Activated CD8-positive, alpha-beta memory T cell treated with anti-CD3 and anti-CD28 coated beads, Interleukin-2, amount 10 ng/mL, durations not matched to agents 7 days and 5 days (primary cell): ENCODE results near the gene VWA2. TPM values are rescaled to one million over a fixed set of nuclear protein-coding genes. Genes with fewer than 3 reads are reported as not detected.

Experiments used
- ATAC-seq: fragments of 150-1000 bp; cut with Tn5 transposase; one replicate; pipeline ENCODE4 v1.10.0; 2021; ENCODE audit warnings: moderate library complexity
- CTCF ChIA-PET: fragments of 350-600 bp; sonication (Branson Sonifier 250); formaldehyde crosslinking; loops from one replicate; lab custom pipeline; 2021; ENCODE audit warnings: antibody characterized with exemption; lab: Charles Lee
- DNase-seq: peaks from one replicate; pipeline ENCODE4 v3.0.0-alpha.2; 2020
- H3K27ac Mint-ChIP-seq: one replicate; pipeline ENCODE4 v1.8.0; 2021; ENCODE audit warnings: mild to moderate bottlenecking, mixed read lengths
- H3K27me3 Mint-ChIP-seq: one replicate; pipeline ENCODE4 v1.8.0; 2021; ENCODE audit warnings: mixed read lengths
- H3K36me3 Mint-ChIP-seq: one replicate; pipeline ENCODE4 v1.8.0; 2021; ENCODE audit warnings: mild to moderate bottlenecking, mixed read lengths
- H3K4me1 Mint-ChIP-seq: one replicate; pipeline ENCODE4 v1.8.0; 2021; ENCODE audit warnings: mixed read lengths
- H3K4me3 Mint-ChIP-seq: one replicate; pipeline ENCODE4 v1.8.0; 2021; ENCODE audit warnings: mild to moderate bottlenecking, moderate library complexity, mixed read lengths
- H3K9me3 Mint-ChIP-seq: one replicate; pipeline ENCODE4 v1.8.0; 2022; ENCODE audit warnings: low read depth, mixed read lengths
- total RNA-seq, 2 experiments: library from RNA; stranded (reverse); gene quantifications; one replicate each; pipeline ENCODE4 v1.2.3, GENCODE V29; 2021

VWA2 gene
- total RNA-seq, 2 experiments from 2014 or later: not detected

DNA sequence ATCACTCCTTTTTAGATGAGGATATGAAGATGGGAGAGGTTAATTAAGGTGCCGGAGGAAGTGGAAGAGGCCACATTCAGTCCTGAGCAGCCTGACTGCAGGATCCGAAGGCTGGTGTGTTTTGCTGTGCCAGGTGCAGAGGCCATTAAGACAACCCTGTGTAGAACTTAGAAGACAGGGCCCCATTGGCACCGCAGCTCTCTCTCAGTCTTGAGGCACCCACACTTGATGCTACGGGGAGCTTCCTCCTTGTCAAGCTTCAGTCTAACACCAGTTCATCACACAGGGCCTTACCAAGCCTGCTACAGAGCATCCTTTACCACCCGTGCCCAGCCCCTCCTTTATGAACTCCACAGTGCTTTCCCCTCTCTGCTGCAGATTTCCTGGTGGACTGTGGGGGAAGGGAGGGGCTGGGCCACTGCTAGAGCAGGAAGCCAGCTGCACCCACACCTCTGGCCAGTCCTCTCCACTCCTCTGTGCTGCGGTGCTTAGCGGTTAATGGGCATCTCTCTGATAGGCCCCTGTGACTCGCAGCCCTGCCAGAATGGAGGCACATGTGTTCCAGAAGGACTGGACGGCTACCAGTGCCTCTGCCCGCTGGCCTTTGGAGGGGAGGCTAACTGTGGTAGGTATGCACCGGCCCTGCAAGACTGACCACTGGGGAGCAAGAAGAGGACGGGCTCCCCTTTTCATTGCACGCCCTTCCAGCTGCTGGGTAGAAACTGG, 45.5 kb downstream of the VWA2 start:
- no peak for ATAC-seq
- Mint-ChIP-seq H3K4me3 (no peak overlapping the region), H3K36me3 (no peaks in the 10 kb centered on the region), H3K4me1 (peaks cover 7% of the 10 kb centered on the region), H3K27me3 (peaks cover 2% of the 10 kb centered on the region), H3K27ac (no peak overlapping the region), H3K9me3 (no peaks in the 10 kb centered on the region)
- DNase-seq: no peak
- CTCF ChIA-PET: interaction anchor here (2.2 kb wide), 1 partner anchor 19 kb away, joined by 7 read pairs; no protein-coding TSS in a partner anchor

DNA sequence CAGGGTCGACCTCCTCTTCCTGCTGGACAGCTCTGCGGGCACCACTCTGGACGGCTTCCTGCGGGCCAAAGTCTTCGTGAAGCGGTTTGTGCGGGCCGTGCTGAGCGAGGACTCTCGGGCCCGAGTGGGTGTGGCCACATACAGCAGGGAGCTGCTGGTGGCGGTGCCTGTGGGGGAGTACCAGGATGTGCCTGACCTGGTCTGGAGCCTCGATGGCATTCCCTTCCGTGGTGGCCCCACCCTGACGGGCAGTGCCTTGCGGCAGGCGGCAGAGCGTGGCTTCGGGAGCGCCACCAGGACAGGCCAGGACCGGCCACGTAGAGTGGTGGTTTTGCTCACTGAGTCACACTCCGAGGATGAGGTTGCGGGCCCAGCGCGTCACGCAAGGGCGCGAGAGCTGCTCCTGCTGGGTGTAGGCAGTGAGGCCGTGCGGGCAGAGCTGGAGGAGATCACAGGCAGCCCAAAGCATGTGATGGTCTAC, 46.9 kb downstream of the VWA2 start:
- DNase-seq (no peak), ATAC-seq (no peak)
- CTCF ChIA-PET: interaction anchor here (0.7 to 1.0 kb wide), 2 partner anchors 18 kb away, joined by 3 to 6 read pairs; no protein-coding TSS in a partner anchor
- no peak overlapping the region for H3K4me3 Mint-ChIP-seq
- H3K4me1 Mint-ChIP-seq: peaks cover 7% of the 10 kb centered on the region
- no peaks in the 10 kb centered on the region for H3K36me3 Mint-ChIP-seq
- H3K9me3 Mint-ChIP-seq: no peaks in the 10 kb centered on the region
- H3K27ac Mint-ChIP-seq: no peak overlapping the region
- peaks cover 2% of the 10 kb centered on the region for H3K27me3 Mint-ChIP-seq

DNA sequence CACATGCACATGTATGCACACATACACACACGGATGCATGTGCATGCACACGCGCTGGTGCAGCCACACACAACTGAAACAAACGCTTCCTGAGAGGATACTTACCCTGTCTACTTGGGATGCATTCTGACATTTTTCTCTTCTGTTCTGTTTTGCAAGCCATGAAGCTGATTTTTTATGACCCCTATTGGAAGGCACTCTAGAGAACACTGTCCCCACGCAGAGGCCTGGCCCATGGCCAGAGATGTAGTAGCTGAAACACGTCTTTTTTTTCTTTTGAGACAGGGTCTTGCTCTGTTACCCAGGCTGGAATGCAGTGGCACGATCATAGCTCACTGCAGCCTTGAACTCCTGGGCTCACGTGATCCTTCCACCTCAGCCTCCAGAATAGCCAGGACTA, 47.9 kb downstream of the VWA2 start:
- Mint-ChIP-seq H3K9me3 (no peaks in the 10 kb centered on the region), H3K36me3 (no peaks in the 10 kb centered on the region), H3K4me3 (no peak overlapping the region), H3K4me1 (peaks cover 7% of the 10 kb centered on the region), H3K27ac (no peak overlapping the region), H3K27me3 (peaks cover 2% of the 10 kb centered on the region)
- CTCF ChIA-PET: interaction anchor here (1.0 kb wide), 1 partner anchor 17 kb away, joined by 6 read pairs; no protein-coding TSS in a partner anchor
- ATAC-seq: no peak
- DNase-seq: no peak

DNA sequence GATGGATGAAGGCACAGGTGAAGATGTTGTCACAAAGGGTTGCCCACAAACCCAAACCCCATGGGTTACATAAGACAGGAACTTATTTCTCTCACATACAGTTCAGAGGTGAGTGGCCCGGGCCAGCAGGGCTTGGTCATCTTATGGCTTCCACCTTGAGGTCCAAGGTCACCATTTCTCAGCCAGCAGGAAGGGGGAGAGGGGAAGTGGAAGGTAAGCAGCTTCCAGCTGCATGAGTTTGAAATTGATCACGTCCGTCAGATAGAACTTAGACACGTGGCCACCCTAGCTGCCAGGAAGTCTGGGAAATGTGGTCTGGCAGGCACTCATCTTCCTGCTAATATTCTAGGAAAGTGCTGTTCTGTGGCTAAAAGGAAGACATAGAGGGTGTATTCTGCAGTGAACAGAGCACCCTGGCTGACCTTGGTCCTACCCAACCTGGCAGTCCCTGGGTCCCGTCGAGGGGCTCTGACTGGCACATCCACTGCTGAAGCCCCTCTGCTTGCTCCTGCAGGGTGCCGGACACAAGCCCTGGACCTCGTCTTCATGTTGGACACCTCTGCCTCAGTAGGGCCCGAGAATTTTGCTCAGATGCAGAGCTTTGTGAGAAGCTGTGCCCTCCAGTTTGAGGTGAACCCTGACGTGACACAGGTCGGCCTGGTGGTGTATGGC, 49.5 kb downstream of the VWA2 start:
- Mint-ChIP-seq H3K4me1 (peaks cover 7% of the 10 kb centered on the region), H3K9me3 (no peaks in the 10 kb centered on the region), H3K36me3 (no peaks in the 10 kb centered on the region), H3K27ac (no peak overlapping the region), H3K27me3 (peaks cover 2% of the 10 kb centered on the region), H3K4me3 (no peak overlapping the region)
- CTCF ChIA-PET: interaction anchor here (1.1 kb wide), 1 partner anchor 16 kb away, joined by 3 read pairs; no protein-coding TSS in a partner anchor
- DNase-seq (no peak), ATAC-seq (no peak)

DNA sequence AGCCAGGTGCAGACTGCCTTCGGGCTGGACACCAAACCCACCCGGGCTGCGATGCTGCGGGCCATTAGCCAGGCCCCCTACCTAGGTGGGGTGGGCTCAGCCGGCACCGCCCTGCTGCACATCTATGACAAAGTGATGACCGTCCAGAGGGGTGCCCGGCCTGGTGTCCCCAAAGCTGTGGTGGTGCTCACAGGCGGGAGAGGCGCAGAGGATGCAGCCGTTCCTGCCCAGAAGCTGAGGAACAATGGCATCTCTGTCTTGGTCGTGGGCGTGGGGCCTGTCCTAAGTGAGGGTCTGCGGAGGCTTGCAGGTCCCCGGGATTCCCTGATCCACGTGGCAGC, 50.0 kb downstream of the VWA2 start:
- no peaks in the 10 kb centered on the region for H3K36me3 Mint-ChIP-seq
- no peak for DNase-seq
- peaks cover 7% of the 10 kb centered on the region for H3K4me1 Mint-ChIP-seq
- H3K9me3 Mint-ChIP-seq: no peaks in the 10 kb centered on the region
- no peak for ATAC-seq
- CTCF ChIA-PET: interaction anchor here (1.1 kb wide), 1 partner anchor 15 kb away, joined by 3 read pairs; no protein-coding TSS in a partner anchor
- no peak overlapping the region for H3K27ac Mint-ChIP-seq
- peaks cover under 1% of the 10 kb centered on the region for H3K27me3 Mint-ChIP-seq
- no peak overlapping the region for H3K4me3 Mint-ChIP-seq

DNA sequence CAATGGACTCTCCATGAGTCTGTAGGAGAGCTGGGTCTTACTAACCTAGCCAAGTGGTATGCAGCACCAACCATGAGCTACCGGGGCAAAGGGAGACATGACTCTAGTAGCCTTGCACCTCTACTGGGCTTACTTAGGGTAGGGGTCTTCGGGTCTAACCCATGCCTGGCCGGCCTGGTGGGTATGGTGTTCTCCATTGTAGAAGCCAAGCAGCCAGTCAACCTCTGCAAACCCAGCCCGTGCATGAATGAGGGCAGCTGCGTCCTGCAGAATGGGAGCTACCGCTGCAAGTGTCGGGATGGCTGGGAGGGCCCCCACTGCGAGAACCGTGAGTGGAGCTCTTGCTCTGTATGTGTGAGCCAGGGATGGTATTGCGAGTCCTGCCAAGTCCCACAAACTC, 51.0 kb downstream of the VWA2 start:
- no peaks in the 10 kb centered on the region for H3K9me3 Mint-ChIP-seq
- no peak for ATAC-seq

DNA sequence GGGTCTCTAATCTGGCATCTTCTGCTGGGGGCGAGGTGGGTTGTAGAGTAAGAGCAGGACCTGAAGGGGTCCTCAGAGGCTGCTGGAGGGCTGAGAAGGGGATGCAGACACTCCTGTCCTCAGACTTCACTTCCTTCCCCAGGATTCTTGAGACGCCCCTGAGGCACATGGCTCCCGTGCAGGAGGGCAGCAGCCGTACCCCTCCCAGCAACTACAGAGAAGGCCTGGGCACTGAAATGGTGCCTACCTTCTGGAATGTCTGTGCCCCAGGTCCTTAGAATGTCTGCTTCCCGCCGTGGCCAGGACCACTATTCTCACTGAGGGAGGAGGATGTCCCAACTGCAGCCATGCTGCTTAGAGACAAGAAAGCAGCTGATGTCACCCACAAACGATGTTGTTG, 52.0 kb downstream of the VWA2 start:
- H3K4me3 Mint-ChIP-seq: no peak overlapping the region
- CTCF ChIA-PET: interaction anchor here (2.9 kb wide), 1 partner anchor 13 kb away, joined by 12 read pairs; no protein-coding TSS in a partner anchor
- peaks cover 16% of the 10 kb centered on the region for H3K36me3 Mint-ChIP-seq
- no peak for DNase-seq
- no peak for ATAC-seq
- peaks cover 7% of the 10 kb centered on the region for H3K9me3 Mint-ChIP-seq
- H3K27me3 Mint-ChIP-seq: no peaks in the 10 kb centered on the region
- no peak overlapping the region for H3K27ac Mint-ChIP-seq
- peaks cover 7% of the 10 kb centered on the region for H3K4me1 Mint-ChIP-seq

More for the DNA sequence above, 51.0 kb downstream of the VWA2 start:
- Mint-ChIP-seq H3K4me1 (peaks cover 7% of the 10 kb centered on the region), H3K27ac (no peak overlapping the region), H3K36me3 (peaks cover 7% of the 10 kb centered on the region), H3K4me3 (no peak overlapping the region), H3K27me3 (no peaks in the 10 kb centered on the region)
- CTCF ChIA-PET: interaction anchor here (0.5 to 2.9 kb wide), 2 partner anchors 14 to 448 kb away, joined by 3 to 12 read pairs; no protein-coding TSS in a partner anchor
- DNase-seq: no peak

DNA sequence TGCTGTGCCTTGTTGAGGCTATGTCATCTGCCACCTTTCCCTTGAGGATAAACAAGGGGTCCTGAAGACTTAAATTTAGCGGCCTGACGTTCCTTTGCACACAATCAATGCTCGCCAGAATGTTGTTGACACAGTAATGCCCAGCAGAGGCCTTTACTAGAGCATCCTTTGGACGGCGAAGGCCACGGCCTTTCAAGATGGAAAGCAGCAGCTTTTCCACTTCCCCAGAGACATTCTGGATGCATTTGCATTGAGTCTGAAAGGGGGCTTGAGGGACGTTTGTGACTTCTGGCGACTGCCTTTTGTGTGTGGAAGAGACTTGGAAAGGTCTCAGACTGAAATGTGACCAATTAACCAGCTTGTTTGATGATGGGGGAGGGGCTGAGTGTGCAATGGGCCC, 52.5 kb downstream of the VWA2 start:
- peaks cover 21% of the 10 kb centered on the region for H3K36me3 Mint-ChIP-seq
- no peak overlapping the region for H3K4me3 Mint-ChIP-seq
- no peak overlapping the region for H3K27ac Mint-ChIP-seq
- ATAC-seq (no peak), DNase-seq (no peak)
- CTCF ChIA-PET: interaction anchor here (2.9 kb wide), 1 partner anchor 13 kb away, joined by 12 read pairs; no protein-coding TSS in a partner anchor
- H3K9me3 Mint-ChIP-seq: peaks cover 7% of the 10 kb centered on the region
- peaks cover 7% of the 10 kb centered on the region for H3K4me1 Mint-ChIP-seq
- H3K27me3 Mint-ChIP-seq: no peaks in the 10 kb centered on the region

DNA sequence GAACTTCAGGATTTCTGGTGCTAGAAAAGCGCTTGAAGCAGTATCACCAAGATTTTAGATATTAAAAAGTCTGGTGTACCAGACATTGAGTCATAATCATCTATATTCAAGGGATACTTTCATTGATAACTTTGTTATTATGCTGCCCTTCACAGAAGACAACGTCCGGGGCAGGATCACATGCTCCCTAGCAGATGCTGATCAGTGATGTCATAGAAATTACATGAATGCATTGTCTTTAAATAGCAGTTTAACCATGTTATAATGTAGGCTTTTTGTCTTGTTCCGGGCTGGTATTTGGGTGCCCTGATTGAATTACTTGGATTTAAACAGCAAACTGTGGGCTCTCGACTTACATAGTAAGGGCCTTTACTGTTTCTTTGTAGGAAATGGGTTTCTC, 54.0 kb downstream of the VWA2 start:
- CTCF ChIA-PET: interaction anchor here (1.3 kb wide), 1 partner anchor 11 kb away, joined by 5 read pairs; no protein-coding TSS in a partner anchor
- no peak for DNase-seq
- H3K36me3 Mint-ChIP-seq: peaks cover 28% of the 10 kb centered on the region
- no peak overlapping the region for H3K27ac Mint-ChIP-seq
- ATAC-seq: no peak
- no peak overlapping the region for H3K4me3 Mint-ChIP-seq
- H3K27me3 Mint-ChIP-seq: no peaks in the 10 kb centered on the region
- H3K9me3 Mint-ChIP-seq: peaks cover 7% of the 10 kb centered on the region
- peaks cover 6% of the 10 kb centered on the region for H3K4me1 Mint-ChIP-seq

DNA sequence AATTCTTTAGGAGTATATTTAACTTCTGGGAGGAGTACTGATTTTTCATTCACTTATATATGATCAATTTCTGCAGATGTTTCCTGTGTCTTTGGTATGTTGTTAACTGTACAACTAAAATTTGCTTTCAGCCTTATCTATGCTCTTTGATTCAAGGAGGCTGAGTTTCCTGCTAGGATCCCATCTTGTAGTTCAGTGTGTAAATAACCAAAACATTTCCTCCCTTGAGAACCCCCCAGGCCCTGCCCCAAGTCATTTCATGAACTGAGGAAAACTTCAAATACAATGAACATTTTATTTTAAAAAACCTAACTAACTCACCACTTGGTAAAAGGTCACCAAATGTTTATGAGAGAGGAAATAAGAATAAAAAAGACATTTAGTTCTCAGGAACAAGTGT, 55.5 kb downstream of the VWA2 start:
- Mint-ChIP-seq H3K27me3 (no peaks in the 10 kb centered on the region), H3K36me3 (peaks cover 28% of the 10 kb centered on the region), H3K4me3 (no peak overlapping the region), H3K4me1 (no peaks in the 10 kb centered on the region), H3K27ac (no peak overlapping the region), H3K9me3 (peaks cover 7% of the 10 kb centered on the region)
- no peak for ATAC-seq
- CTCF ChIA-PET: no interaction called here
- no peak for DNase-seq

DNA sequence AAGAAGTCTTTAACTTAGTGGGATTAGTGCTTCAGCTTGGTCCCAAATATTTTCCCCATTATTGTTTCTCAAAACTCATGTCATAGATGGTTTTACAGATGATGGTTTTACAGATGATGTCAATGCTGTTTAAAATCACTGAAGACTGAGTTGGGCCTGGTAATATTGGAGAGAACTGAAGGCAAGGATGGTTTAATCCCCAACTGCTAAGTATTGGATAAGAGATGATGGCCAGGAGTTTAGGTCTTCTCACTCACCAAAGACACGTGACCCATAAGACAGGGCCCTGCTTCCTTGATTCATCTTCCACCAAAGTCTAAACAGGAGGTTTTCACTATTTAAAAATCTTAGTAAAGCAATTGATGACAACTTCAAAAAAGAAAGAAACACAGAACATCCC, 56.3 kb downstream of the VWA2 start:
- Mint-ChIP-seq H3K36me3 (peaks cover 28% of the 10 kb centered on the region), H3K9me3 (peaks cover 7% of the 10 kb centered on the region), H3K4me3 (no peak overlapping the region), H3K27ac (no peak overlapping the region), H3K4me1 (no peaks in the 10 kb centered on the region), H3K27me3 (no peaks in the 10 kb centered on the region)
- CTCF ChIA-PET: no interaction called here
- ATAC-seq (no peak), DNase-seq (no peak)

DNA sequence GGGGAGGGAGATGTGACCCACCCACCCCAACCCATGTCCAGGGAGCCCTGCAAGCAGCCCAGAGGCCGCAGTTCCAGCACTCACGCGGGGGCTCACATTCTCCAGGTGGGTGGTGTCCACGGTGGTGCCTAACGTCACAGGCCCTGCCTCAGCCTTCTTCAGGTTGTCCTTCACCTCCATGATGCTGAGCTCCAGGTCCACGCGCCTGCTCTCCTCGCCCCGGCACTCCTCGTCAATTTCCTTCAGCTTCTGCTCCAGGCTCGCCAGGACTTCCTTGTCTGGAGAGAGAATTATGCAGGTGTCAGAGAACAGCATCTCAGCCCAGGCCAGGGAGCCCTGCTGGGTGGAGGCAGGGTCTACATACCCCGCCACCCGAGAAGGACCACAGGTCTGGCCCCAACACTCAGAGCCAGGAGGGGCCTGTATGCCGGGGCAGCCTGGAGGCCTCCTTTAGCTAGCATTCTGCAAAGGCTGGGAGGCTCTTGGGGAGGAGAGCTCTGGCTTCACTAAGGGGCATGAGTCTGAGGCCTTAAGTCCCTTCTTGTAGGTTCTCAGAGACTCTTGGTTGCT, 58.2 kb downstream of the VWA2 start:
- peaks cover 28% of the 10 kb centered on the region for H3K36me3 Mint-ChIP-seq
- CTCF ChIA-PET: no interaction called here

DNA sequence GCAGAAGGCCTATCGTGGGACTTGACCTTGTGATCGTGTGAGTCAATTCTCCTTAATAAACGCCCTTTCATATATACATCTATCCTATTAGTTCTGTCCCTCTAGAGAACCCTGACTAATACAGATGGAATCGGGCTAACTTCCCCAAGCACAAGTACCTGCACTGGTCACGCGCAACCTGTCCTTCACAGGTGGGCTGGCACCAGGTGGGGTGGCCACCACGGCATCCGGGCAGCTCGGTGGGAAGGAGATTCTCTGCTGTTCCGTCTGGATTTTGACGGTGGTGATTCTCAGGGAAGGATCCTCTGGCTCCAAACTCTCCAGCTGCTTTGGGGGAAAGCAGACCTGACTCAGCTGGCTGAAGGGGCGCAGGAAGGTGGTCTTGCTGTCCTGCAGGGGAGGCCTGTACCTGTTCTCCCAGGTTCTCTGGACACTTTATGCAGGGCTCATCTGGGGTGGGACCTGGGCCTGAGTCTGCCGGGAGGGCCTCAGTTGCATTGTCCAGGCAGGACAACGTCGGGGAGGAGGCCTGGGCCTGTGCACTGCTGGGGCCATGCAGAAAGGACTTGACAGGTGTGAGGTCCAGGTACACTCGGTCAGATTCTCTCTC, 61.1 kb downstream of the VWA2 start:
- Mint-ChIP-seq H3K27ac (no peak overlapping the region), H3K9me3 (peaks cover 7% of the 10 kb centered on the region), H3K4me1 (peaks cover 10% of the 10 kb centered on the region), H3K4me3 (no peak overlapping the region), H3K36me3 (peaks cover 20% of the 10 kb centered on the region), H3K27me3 (no peaks in the 10 kb centered on the region)
- ATAC-seq (no peak), DNase-seq (no peak)
- CTCF ChIA-PET: no interaction called here

More for the DNA sequence above, 58.2 kb downstream of the VWA2 start:
- DNase-seq (no peak), ATAC-seq (no peak)
- Mint-ChIP-seq H3K27me3 (no peaks in the 10 kb centered on the region), H3K4me1 (no peaks in the 10 kb centered on the region), H3K4me3 (no peak overlapping the region), H3K27ac (no peak overlapping the region), H3K9me3 (peaks cover 7% of the 10 kb centered on the region)
